PC-9 (cell line): ENCODE measurements around the gene NR4A2. TPM values are rescaled to one million over a fixed set of nuclear protein-coding genes. Genes with fewer than 3 reads are reported as not detected.

Experiments used
- BruUV-seq: library from RNA; stranded (reverse); fragments of 400-500 nt; replicated peaks from 2 replicates; lab custom pipeline; 2021; lab: Mats Ljungman, UMichigan
- CTCF ChIA-PET: fragments of 300-600 bp; sonication (Branson Sonifier 250); formaldehyde crosslinking; loops from one replicate; lab custom pipeline; 2022; ENCODE audit warnings: antibody characterized with exemption; lab: Charles Lee
- POLR2A ChIA-PET: fragments of 300-600 bp; sonication (Branson Sonifier 250); formaldehyde crosslinking; loops from one replicate; lab custom pipeline; 2022; ENCODE audit warnings: antibody characterized with exemption; ENCODE audit not compliant: unreplicated experiment; lab: Charles Lee
- DNase-seq, 2 experiments: peaks; one replicate each; pipeline versions ENCODE4 v3.0.0 to v3.0.0-alpha.2; 2015 to 2022; ENCODE audit warnings: mixed read lengths in 1 of 2
- H2AFZ ChIP-seq: fragments of 200-600 bp; sonication (generic); 2 replicates; pipeline ENCODE4 v1.8.1; 2017; ENCODE audit warnings: antibody characterized with exemption
- H3F3A ChIP-seq: fragments of 200-600 bp; sonication (generic); 2 replicates; pipeline ENCODE4 v1.8.1; 2017; ENCODE audit warnings: antibody characterized with exemption, mild to moderate bottlenecking, low read depth; ENCODE audit not compliant: insufficient read depth
- H3K27ac ChIP-seq: fragments of 200-600 bp; sonication (generic); 2 replicates; pipeline ENCODE4 v1.6.1; 2016; ENCODE audit warnings: mixed run types
- H3K27me3 ChIP-seq: fragments of 200-600 bp; sonication (generic); 2 replicates; pipeline ENCODE4 v1.6.1; 2016; ENCODE audit warnings: low read depth, mixed run types; ENCODE audit not compliant: insufficient read depth
- H3K36me3 ChIP-seq: fragments of 200-600 bp; sonication (generic); 2 replicates; pipeline ENCODE4 v1.6.1; 2016; ENCODE audit warnings: low read depth, mixed run types
- H3K4me1 ChIP-seq: fragments of 200-600 bp; sonication (generic); replicated peaks from 2 replicates; pipeline ENCODE4 v1.6.1; 2016; ENCODE audit warnings: mixed run types; ENCODE audit not compliant: insufficient read depth
- H3K4me2 ChIP-seq: fragments of 200-600 bp; sonication (generic); 2 replicates; pipeline ENCODE4 v1.6.1; 2017; ENCODE audit warnings: mixed run types
- H3K4me3 ChIP-seq: fragments of 200-600 bp; sonication (generic); 2 replicates; pipeline ENCODE4 v1.6.1; 2016; ENCODE audit warnings: mixed run types
- H3K79me2 ChIP-seq: fragments of 200-600 bp; sonication (generic); 2 replicates; pipeline ENCODE4 v1.6.1; 2017; ENCODE audit warnings: low read depth, mixed run types
- H3K9me2 ChIP-seq: fragments of 200-600 bp; sonication (generic); 2 replicates; pipeline ENCODE4 v1.8.1; 2017; ENCODE audit warnings: mild to moderate bottlenecking; ENCODE audit not compliant: insufficient read depth
- H3K9me3 ChIP-seq: fragments of 200-600 bp; sonication (generic); 2 replicates; pipeline ENCODE4 v1.8.1; 2016; ENCODE audit warnings: low read depth; ENCODE audit not compliant: insufficient read depth
- H4K20me1 ChIP-seq: fragments of 200-600 bp; sonication (generic); 2 replicates; pipeline ENCODE4 v1.8.1; 2017; ENCODE audit not compliant: insufficient read depth
- CTCF ChIP-seq: fragments of 200-600 bp; sonication (generic); conservative IDR thresholded peaks from 2 replicates; pipeline ENCODE4 v1.6.1; 2017; ENCODE audit warnings: mixed run types, antibody characterized with exemption, mild to moderate bottlenecking, moderate library complexity
- EZH2 ChIP-seq: fragments of 200-600 bp; sonication (generic); IDR thresholded peaks from 2 replicates; pipeline ENCODE4 v1.8.0; 2017; ENCODE audit warnings: antibody characterized with exemption, low read depth
- intact Hi-C: fragments of 100-400 bp; cut with micrococcal nuclease; formaldehyde crosslinking; loops from one replicate; pipeline ENCODE4 v1.10.0; 2022; ENCODE audit not compliant: unreplicated experiment
- total RNA-seq: library from RNA; stranded (reverse); gene quantifications from 2 replicates; pipeline ENCODE4 v1.2.3, GENCODE V29; 2021

NR4A2 gene
- total RNA-seq, 1 experiment from 2014 or later = 3.0 TPM

GRCh38 chr2:156323754-156324153 is 8.8 kb downstream of the NR4A2 start:
- POLR2A ChIA-PET = no interaction called here
- Histone ChIP-seq H3K9me3 (no peaks in the 10 kb centered on the region), H4K20me1 (no peaks in the 10 kb centered on the region), H3K79me2 (no peaks in the 10 kb centered on the region), H3K27ac (no peak overlapping the region), H3K4me1 (no peaks in the 10 kb centered on the region), H3F3A (no peaks in the 10 kb centered on the region), H3K4me2 (no peak overlapping the region), H2AFZ (no peak overlapping the region), H3K9me2 (no peaks in the 10 kb centered on the region), H3K27me3 (no peaks in the 10 kb centered on the region), H3K36me3 (no peaks in the 10 kb centered on the region), H3K4me3 (no peak overlapping the region)
- CTCF ChIA-PET = no interaction called here
- DNase-seq = no peak
- intact Hi-C loops = no loop called here
- no peak for TF ChIP-seq EZH2
- TF ChIP-seq CTCF = no peak
- no TSS peak for BruUV-seq

- no peaks in the 10 kb centered on the region for H3F3A ChIP-seq
- H2AFZ ChIP-seq = no peak overlapping the region
- no peaks in the 10 kb centered on the region for H3K9me3 ChIP-seq
- no peak overlapping the region for H3K27ac ChIP-seq
- no peaks in the 10 kb centered on the region for H3K4me1 ChIP-seq
- H3K4me3 ChIP-seq = no peak overlapping the region
- DNase-seq = no peak
- H3K79me2 ChIP-seq = no peaks in the 10 kb centered on the region
- TF ChIP-seq CTCF (no peak), EZH2 (no peak)
- no TSS peak for BruUV-seq
- CTCF ChIA-PET = no interaction called here
- POLR2A ChIA-PET = no interaction called here
- H3K9me2 ChIP-seq = no peaks in the 10 kb centered on the region
- intact Hi-C loops = no loop called here
- no peak overlapping the region for H3K4me2 ChIP-seq
- H3K27me3 ChIP-seq = no peaks in the 10 kb centered on the region
- H4K20me1 ChIP-seq = no peaks in the 10 kb centered on the region
- H3K36me3 ChIP-seq = no peaks in the 10 kb centered on the region
Measured at GRCh38 chr2:156322686-156323231, 9.8 kb downstream of the NR4A2 start.

- ChIA-PET POLR2A (no interaction called here), CTCF (no interaction called here)
- Histone ChIP-seq H3K27ac (no peak overlapping the region), H4K20me1 (no peaks in the 10 kb centered on the region), H3K36me3 (no peaks in the 10 kb centered on the region), H3K27me3 (no peaks in the 10 kb centered on the region), H2AFZ (no peak overlapping the region), H3K4me1 (no peaks in the 10 kb centered on the region), H3K9me2 (no peaks in the 10 kb centered on the region), H3K79me2 (no peaks in the 10 kb centered on the region), H3K4me2 (no peak overlapping the region), H3K9me3 (no peaks in the 10 kb centered on the region), H3F3A (no peaks in the 10 kb centered on the region), H3K4me3 (no peak overlapping the region)
- TF ChIP-seq CTCF (no peak), EZH2 (no peak)
- DNase-seq = no peak
- no TSS peak for BruUV-seq
- intact Hi-C loops = no loop called here
Measured at GRCh38 chr2:156322051-156322685, 10.4 kb downstream of the NR4A2 start.
